HCT116 (cell line): ENCODE results near the gene GNG2. TPM values are rescaled to one million over a fixed set of nuclear protein-coding genes. Genes with fewer than 3 reads are reported as not detected.

ENCODE experiments used
- ATAC-seq: fragments of 200-7000 bp; cut with Tn5 transposase; 2 replicates; pipeline ENCODE4 v1.9.1; 2020; ENCODE audit warnings: mild to moderate bottlenecking, moderate library complexity
- BruUV-seq: library from RNA; stranded (reverse); fragments of 400-500 nt; replicated peaks from 2 replicates; lab custom pipeline; 2021; lab: Mats Ljungman, UMichigan
- CTCF ChIA-PET: fragments of 300-600 bp; sonication (Branson Sonifier 250); formaldehyde crosslinking; loops from one replicate; lab custom pipeline; 2021; ENCODE audit warnings: antibody characterized with exemption; lab: Charles Lee
- POLR2A ChIA-PET: fragments of 300-600, 350-600 bp; sonication (Branson Sonifier 250); formaldehyde crosslinking; loops from one replicate; lab custom pipeline; 2021; ENCODE audit warnings: antibody characterized with exemption; lab: Charles Lee
- RAD21 ChIA-PET, 2 experiments: fragments of 300-600 bp; sonication (Branson Sonifier 250); formaldehyde crosslinking; loops; one replicate each; lab custom pipeline; 2023; ENCODE audit warnings: low total read pairs in 2 of 2; ENCODE audit not compliant: uncharacterized antibody in 2 of 2, unreplicated experiment in 2 of 2, low non-redundant PET in 1 of 2; lab: Charles Lee
- DNase-seq: peaks from one replicate; pipeline ENCODE4 v3.0.0-alpha.2; 2010; ENCODE audit warnings: low read depth, low spot score
- H2AFZ ChIP-seq: fragments of 200-600 bp; shearing (Covaris generic), sonication (generic); 2 replicates; pipeline ENCODE4 v1.6.1; 2017; ENCODE audit warnings: low read depth, mixed run types, mixed read lengths, antibody characterized with exemption, low read length; ENCODE audit not compliant: poor library complexity, severe bottlenecking
- H3K27ac ChIP-seq: 2 replicates; pipeline ENCODE4 v1.5.1; 2012; ENCODE audit warnings: low read depth, low read length
- H3K27me3 ChIP-seq: fragments of 200-600 bp; sonication (generic); 2 replicates; pipeline ENCODE4 v1.6.1; 2016; ENCODE audit warnings: mixed run types, low read length, mixed read lengths; ENCODE audit not compliant: insufficient read depth
- H3K36me3 ChIP-seq, 2 experiments: fragments of 200-500 bp in 1 of 2; fragments of 200-600 bp in 1 of 2; sonication (Bioruptor generic) in 1 of 2; sonication (generic) in 1 of 2; 2 replicates each; pipeline versions ENCODE4 v1.5.1 to v1.6.1; 2014 to 2016; ENCODE audit warnings: low read length in 2 of 2, inconsistent platforms in 1 of 2, mixed read lengths in 1 of 2, mixed run types in 1 of 2; ENCODE audit not compliant: insufficient read depth in 2 of 2, control insufficient read depth in 1 of 2
- H3K4me1 ChIP-seq, 2 experiments: fragments of 200-600 bp in 1 of 2; sonication (generic) in 1 of 2; 2 replicates each; pipeline versions ENCODE4 v1.5.1 to v1.6.1; 2012 to 2017; ENCODE audit warnings: low read length in 2 of 2, inconsistent platforms in 1 of 2, mild to moderate bottlenecking in 1 of 2, mixed read lengths in 1 of 2, mixed run types in 1 of 2, moderate library complexity in 1 of 2; ENCODE audit not compliant: insufficient read depth in 2 of 2, control insufficient read depth in 1 of 2
- H3K4me2 ChIP-seq: fragments of 200-600 bp; sonication (generic); 2 replicates; pipeline ENCODE4 v1.6.1; 2017; ENCODE audit warnings: mixed run types, low read length, mixed read lengths
- H3K4me3 ChIP-seq, 2 experiments: fragments of 200-600 bp in 1 of 2; sonication (generic) in 1 of 2; replicated peaks in 1 of 2; 2 replicates each; pipeline ENCODE4 v1.5.1; 2011 to 2016; ENCODE audit warnings: low read length in 2 of 2, control low read depth in 1 of 2, low read depth in 1 of 2, mild to moderate bottlenecking in 1 of 2, mixed read lengths in 1 of 2, mixed run types in 1 of 2
- H3K79me2 ChIP-seq: fragments of 200-600 bp; sonication (generic); 2 replicates; pipeline ENCODE4 v1.6.1; 2017; ENCODE audit warnings: mild to moderate bottlenecking, mixed run types, low read length, moderate library complexity, mixed read lengths; ENCODE audit not compliant: insufficient read depth
- H3K9ac ChIP-seq: fragments of 200-600 bp; sonication (generic); 2 replicates; pipeline ENCODE4 v1.6.1; 2016; ENCODE audit warnings: low read length, mixed read lengths
- H3K9me2 ChIP-seq: fragments of 200-600 bp; sonication (generic), shearing (Covaris generic); 2 replicates; pipeline ENCODE4 v1.6.1; 2017; ENCODE audit warnings: mixed run types, mild to moderate bottlenecking, moderate library complexity; ENCODE audit not compliant: insufficient read depth
- H3K9me3 ChIP-seq, 2 experiments: fragments of 200-500 bp in 1 of 2; fragments of 200-600 bp in 1 of 2; sonication (Bioruptor generic) in 1 of 2; sonication (generic) in 1 of 2; 2 replicates each; pipeline ENCODE4 v1.6.1; 2014 to 2017; ENCODE audit warnings: low read length in 2 of 2, mixed read lengths in 2 of 2, inconsistent platforms in 1 of 2, low read depth in 1 of 2, mild to moderate bottlenecking in 1 of 2, mixed run types in 1 of 2, moderate library complexity in 1 of 2; ENCODE audit not compliant: control insufficient read depth in 1 of 2, insufficient read depth in 1 of 2
- H4K20me1 ChIP-seq: fragments of 200-600 bp; sonication (generic), shearing (Covaris generic); 2 replicates; pipeline ENCODE4 v1.6.1; 2017; ENCODE audit warnings: mixed run types, mild to moderate bottlenecking, moderate library complexity; ENCODE audit not compliant: insufficient read depth
- CBX3 ChIP-seq: IDR thresholded peaks from 2 replicates; pipeline ENCODE4 v1.6.1; 2012; ENCODE audit warnings: low read depth
- CEBPB ChIP-seq: IDR thresholded peaks from 2 replicates; pipeline ENCODE4 v1.6.1; 2012; ENCODE audit warnings: low read depth
- CTCF ChIP-seq, 3 experiments: fragments of 200-600 bp in 1 of 3; sonication (generic) in 1 of 3; IDR thresholded peaks in 2 of 3; conservative IDR thresholded peaks in 1 of 3; 2 replicates each; pipeline ENCODE4 v1.5.1; 2012 to 2017; ENCODE audit warnings: low read depth in 2 of 3, low read length in 2 of 3, antibody characterized with exemption in 1 of 3, borderline replicate concordance in 1 of 3, control low read depth in 1 of 3, mild to moderate bottlenecking in 1 of 3, mixed read lengths in 1 of 3, mixed run types in 1 of 3, moderate library complexity in 1 of 3; ENCODE audit not compliant: insufficient read depth in 1 of 3
- FOSL1 ChIP-seq: IDR thresholded peaks from 2 replicates; pipeline ENCODE4 v1.6.1; 2012; ENCODE audit warnings: low read depth
- JUND ChIP-seq: IDR thresholded peaks from 2 replicates; pipeline ENCODE4 v1.6.1; 2012
- POLR2AphosphoS5 ChIP-seq: IDR thresholded peaks from 2 replicates; pipeline ENCODE4 v1.6.1; 2011; ENCODE audit warnings: mild to moderate bottlenecking, low read depth, low read length, moderate library complexity
- RAD21 ChIP-seq: IDR thresholded peaks from 2 replicates; pipeline ENCODE4 v1.6.1; 2012; ENCODE audit warnings: low read depth, mild to moderate bottlenecking
- REST ChIP-seq: IDR thresholded peaks from 2 replicates; pipeline ENCODE4 v1.6.1; 2012; ENCODE audit warnings: low read depth
- SIN3A ChIP-seq: IDR thresholded peaks from 2 replicates; pipeline ENCODE4 v1.6.1; 2012; ENCODE audit warnings: low read depth
- SP1 ChIP-seq: IDR thresholded peaks from 2 replicates; pipeline ENCODE4 v1.6.1; 2012; ENCODE audit warnings: low read depth
- SRF ChIP-seq: IDR thresholded peaks from 2 replicates; pipeline ENCODE4 v1.6.1; 2012; ENCODE audit warnings: low read depth
- YY1 ChIP-seq: IDR thresholded peaks from 2 replicates; pipeline ENCODE4 v1.6.1; 2011; ENCODE audit warnings: low read length, low read depth, moderate library complexity, mild to moderate bottlenecking; ENCODE audit not compliant: insufficient replicate concordance; ENCODE audit errors: extremely low read depth
- ZBTB33 ChIP-seq: IDR thresholded peaks from 2 replicates; pipeline ENCODE4 v1.6.1; 2011; ENCODE audit warnings: mild to moderate bottlenecking, low read length, moderate library complexity; ENCODE audit not compliant: insufficient replicate concordance; ENCODE audit errors: extremely low read depth
- ZFX ChIP-seq: fragments of 450-650 bp; IDR thresholded peaks from 2 replicates; pipeline ENCODE4 v1.6.1; 2017
- intact Hi-C: fragments of 100-400 bp; cut with micrococcal nuclease; formaldehyde crosslinking; loops from 2 replicates; pipeline ENCODE4 v1.10.0; 2022
- total RNA-seq: library from RNA; stranded (reverse); gene quantifications from one replicate; pipeline ENCODE4 v1.2.1, GENCODE V29; 2021; ENCODE audit not compliant: unreplicated experiment
- TF ChIP-seq, protein P1 (sequence below): IDR thresholded peaks from 2 replicates; pipeline ENCODE4 v1.6.1; 2012

Gene GNG2
- total RNA-seq, 1 experiment from 2014 or later = 0.74 TPM

DNA sequence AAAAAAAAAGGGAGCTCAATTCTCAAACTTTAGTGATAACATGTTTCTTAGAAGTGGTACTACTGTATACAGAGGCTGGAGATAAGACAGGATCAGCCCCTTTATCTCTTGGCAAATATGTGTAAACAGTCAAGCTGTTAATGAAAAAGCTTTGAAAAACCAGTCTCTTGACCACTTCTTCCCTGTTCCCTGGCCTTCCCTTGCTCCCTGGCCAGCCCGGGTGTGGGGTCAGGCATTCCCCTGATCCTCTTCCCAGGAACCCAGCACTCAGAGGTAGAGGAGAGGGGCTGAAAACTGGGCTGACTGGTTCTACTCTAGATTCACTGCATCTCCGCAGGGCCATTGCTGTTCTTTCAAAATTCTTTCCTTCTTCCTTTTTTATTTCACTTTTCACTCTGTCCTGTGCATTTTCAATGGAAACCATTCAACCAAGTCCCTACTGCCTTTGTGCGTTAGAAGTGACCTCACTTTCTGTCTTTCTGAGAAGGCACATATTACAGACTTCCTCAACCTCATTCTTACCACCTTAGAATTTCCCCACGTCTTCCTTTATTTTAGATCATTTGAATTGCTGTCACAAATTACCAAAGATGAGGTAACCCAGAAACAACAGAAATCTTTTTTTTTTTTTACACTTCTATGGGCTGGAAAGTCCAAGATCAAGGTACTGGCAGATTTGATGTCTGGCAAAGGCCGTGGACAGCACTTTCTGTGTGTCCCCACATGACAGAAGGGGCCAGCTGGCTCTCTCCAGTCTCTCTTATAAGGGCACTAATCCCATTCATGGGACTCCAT, 5.7 kb downstream of the GNG2 start:
- BruUV-seq = no TSS peak
- Histone ChIP-seq H3K27ac (no peak overlapping the region), H3K9ac (no peak overlapping the region), H3K79me2 (no peaks in the 10 kb centered on the region), H4K20me1 (no peaks in the 10 kb centered on the region), H3K9me2 (no peaks in the 10 kb centered on the region), H3K4me3 (no peak overlapping the region), H2AFZ (no peak overlapping the region), H3K4me2 (no peak overlapping the region), H3K9me3 (no peaks in the 10 kb centered on the region), H3K36me3 (no peaks in the 10 kb centered on the region), H3K27me3 (no peaks in the 10 kb centered on the region; the same call in 1 of the 2 replicates), H3K4me1 (no peaks in the 10 kb centered on the region)
- RAD21 ChIA-PET = no interaction called here
- no peak for DNase-seq
- ATAC-seq = no peak
- TF ChIP-seq FOSL1 = no peak
- TF ChIP-seq CTCF (IDR thresholded peaks at IDR 0.05 in 2 of 3, conservative IDR thresholded peaks at IDR 0.05 in 1 of 3; ENCODE audit: borderline replicate concordance in 1 of 3, insufficient read depth in 1 of 3, low read depth in 2 of 3, low read length in 2 of 3) = no peak
- no peak for TF ChIP-seq RAD21
- TF ChIP-seq SIN3A = no peak
- TF ChIP-seq, protein P1, sequence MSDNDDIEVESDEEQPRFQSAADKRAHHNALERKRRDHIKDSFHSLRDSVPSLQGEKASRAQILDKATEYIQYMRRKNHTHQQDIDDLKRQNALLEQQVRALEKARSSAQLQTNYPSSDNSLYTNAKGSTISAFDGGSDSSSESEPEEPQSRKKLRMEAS = no peak
- TF ChIP-seq POLR2AphosphoS5 = no peak
- no peak for TF ChIP-seq ZBTB33
- TF ChIP-seq SRF = no peak
- no peak for TF ChIP-seq CBX3
- no peak for TF ChIP-seq REST
- TF ChIP-seq SP1 = no peak
- TF ChIP-seq YY1 = no peak
- no peak for TF ChIP-seq ZFX
- TF ChIP-seq JUND = no peak
- TF ChIP-seq CEBPB = no peak
- POLR2A ChIA-PET = no interaction called here
- intact Hi-C loops = no loop called here
- CTCF ChIA-PET = no interaction called here
